ENCODE measurements around the gene LPCAT1. TPM values are rescaled to one million over a fixed set of nuclear protein-coding genes. Genes with fewer than 3 reads are reported as not detected.
"Not testable (repeated sequence)": the region's sequence is repeated elsewhere in the genome, so short reads cannot be mapped to it uniquely, and the experiment has no call there.

LPCAT1 gene, protein sequence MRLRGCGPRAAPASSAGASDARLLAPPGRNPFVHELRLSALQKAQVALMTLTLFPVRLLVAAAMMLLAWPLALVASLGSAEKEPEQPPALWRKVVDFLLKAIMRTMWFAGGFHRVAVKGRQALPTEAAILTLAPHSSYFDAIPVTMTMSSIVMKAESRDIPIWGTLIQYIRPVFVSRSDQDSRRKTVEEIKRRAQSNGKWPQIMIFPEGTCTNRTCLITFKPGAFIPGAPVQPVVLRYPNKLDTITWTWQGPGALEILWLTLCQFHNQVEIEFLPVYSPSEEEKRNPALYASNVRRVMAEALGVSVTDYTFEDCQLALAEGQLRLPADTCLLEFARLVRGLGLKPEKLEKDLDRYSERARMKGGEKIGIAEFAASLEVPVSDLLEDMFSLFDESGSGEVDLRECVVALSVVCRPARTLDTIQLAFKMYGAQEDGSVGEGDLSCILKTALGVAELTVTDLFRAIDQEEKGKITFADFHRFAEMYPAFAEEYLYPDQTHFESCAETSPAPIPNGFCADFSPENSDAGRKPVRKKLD
- 76.4 TPM for polyA plus RNA-seq

DNA sequence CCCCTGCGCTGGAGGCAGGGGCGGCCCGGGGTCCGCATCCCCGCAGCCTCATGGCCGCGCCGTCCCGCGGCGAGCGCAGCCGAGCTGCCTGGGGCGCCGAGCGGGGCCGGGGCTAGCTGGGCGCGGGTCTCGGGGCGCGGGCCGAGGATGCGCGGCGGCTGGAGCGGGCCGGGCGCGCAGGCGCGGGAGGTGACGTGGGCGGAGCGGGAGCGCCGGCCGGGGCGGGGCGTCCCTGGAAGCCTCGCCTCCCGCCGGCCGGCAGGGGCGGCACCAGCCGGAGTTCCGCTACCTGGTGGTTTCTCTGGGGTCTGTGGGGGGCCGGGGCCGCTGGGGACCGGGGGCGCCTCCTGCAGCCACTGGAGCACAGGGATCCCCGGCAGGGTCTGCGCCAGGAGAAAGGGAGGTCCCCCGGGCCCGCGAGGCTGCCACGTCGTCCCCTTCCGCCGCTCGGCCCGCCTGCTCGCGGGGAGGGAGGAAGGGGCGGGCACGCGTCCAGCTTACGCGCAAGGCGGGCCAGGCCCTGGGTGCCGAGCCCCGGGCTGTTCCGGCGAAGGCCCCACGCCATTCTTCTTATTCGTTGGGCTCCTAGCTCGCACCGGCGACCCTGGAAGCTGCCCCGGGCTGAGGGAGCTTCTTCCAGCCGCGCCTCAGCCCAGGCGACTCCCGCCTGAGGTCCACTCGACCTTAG lies at the start of gene LPCAT1:
Gene LPCAT1, minus strand, starts transcription at position 168 of the 688 bp plus-strand sequence. Its CDS starts 116 bp downstream, at position 52.
- Mint-ChIP-seq H3K27me3 (no peaks in the 10 kb centered on the region), H3K4me3 (peak within 1 kb of the TSS; percentile 88 to 97 (median 90)), H3K9me3 (no peaks in the 10 kb centered on the region), H3K4me1 (peaks cover 29 to 46% (median 41%) of the 10 kb centered on the region in 3 donors), H3K36me3 (peaks cover 5% of the 10 kb centered on the region), H3K27ac (peak within 1 kb of the TSS; percentile 84 to 97 (median 86))

DNA sequence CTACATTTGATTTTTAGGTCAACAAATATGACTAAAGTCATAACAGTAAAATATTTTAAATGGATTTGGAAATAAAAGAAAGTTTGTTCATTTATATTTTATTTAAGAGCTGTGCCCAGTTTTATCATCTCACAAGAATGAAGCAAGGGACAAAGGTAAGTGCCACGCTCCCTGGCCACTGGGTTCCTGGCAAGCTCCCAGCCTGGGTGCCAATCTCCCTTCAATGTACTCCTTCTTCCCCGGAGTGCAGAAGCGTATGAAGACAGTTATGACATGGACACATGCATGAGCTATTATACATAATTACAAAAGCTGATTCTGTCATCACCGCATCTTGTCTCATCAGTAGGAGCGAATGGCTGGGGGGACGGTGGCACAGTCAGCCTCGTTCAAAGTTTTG lies 48.1 kb upstream of the LPCAT1 start:
- peak overlapping the region in 1 of 3 donors; percentile 52 for H3K27ac Mint-ChIP-seq
- H3K9me3 Mint-ChIP-seq, H3K4me3 Mint-ChIP-seq, H3K27me3 Mint-ChIP-seq, H3K36me3 Mint-ChIP-seq, H3K4me1 Mint-ChIP-seq: not testable (repeated sequence)

DNA sequence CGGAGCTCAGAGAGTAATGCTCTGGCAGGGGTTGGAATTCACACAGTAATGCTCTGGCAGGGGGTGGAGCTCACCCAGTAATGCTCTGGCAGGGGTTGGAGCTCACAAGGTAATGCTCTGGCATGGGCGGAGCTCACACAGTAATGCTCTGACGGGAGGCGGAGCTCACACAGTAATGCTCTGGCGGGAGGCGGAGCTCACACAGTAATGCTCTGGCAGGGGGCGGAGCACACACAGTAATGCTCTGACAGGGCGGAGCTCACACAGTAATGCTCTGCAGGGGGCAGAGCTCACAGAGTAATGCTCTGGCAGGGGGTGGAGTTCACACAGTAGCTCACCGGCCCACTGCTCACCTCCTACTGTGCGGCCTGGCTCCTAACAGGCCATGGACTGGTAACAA lies 47.2 kb upstream of the LPCAT1 start:
- Mint-ChIP-seq H3K27me3 (no peaks in the 10 kb centered on the region), H3K9me3 (no peaks in the 10 kb centered on the region), H3K4me3 (no peak overlapping the region), H3K4me1 (no peaks in the 10 kb centered on the region), H3K36me3 (peaks cover 7% of the 10 kb centered on the region), H3K27ac (peak overlapping the region in 1 of 3 donors; percentile 53)

DNA sequence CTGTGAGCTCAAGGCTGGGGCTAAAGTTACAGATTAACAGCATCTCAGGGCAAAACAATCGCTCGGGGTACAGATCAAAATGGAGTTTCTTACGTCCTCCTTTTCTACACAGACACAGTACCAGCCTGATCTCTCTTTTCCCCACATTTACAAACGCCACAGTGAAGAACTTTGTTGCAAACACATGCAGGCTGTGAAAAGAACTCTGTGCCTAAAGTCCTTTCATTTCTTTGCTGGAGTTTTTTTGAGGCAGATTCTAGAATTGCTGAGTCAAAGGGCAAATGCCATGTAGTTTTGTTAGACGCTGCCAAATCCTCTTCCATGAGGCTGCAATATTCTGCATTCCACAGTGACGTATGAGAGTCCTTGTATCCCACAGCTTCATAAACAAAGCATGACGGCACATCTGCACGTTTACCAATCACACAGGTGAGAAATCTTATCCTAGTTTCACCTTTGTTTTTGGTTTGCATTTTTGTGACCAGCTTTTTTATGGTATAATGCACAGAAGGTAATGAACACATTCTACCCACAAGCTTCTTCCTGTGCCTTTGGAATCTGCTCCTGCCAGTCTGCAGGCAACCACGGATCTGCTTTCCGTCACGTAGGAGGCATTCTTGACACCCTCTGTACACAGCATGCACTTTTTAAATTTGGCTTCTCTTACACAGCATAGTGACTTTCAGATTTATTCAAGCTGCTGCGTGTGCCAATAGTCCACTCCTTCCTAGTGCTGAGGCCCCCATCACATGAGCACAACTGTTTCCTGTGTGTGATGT lies 44.6 kb upstream of the LPCAT1 start:
- Mint-ChIP-seq H3K27ac (no peak overlapping the region), H3K27me3 (no peaks in the 10 kb centered on the region), H3K36me3 (peaks cover 7% of the 10 kb centered on the region)

DNA sequence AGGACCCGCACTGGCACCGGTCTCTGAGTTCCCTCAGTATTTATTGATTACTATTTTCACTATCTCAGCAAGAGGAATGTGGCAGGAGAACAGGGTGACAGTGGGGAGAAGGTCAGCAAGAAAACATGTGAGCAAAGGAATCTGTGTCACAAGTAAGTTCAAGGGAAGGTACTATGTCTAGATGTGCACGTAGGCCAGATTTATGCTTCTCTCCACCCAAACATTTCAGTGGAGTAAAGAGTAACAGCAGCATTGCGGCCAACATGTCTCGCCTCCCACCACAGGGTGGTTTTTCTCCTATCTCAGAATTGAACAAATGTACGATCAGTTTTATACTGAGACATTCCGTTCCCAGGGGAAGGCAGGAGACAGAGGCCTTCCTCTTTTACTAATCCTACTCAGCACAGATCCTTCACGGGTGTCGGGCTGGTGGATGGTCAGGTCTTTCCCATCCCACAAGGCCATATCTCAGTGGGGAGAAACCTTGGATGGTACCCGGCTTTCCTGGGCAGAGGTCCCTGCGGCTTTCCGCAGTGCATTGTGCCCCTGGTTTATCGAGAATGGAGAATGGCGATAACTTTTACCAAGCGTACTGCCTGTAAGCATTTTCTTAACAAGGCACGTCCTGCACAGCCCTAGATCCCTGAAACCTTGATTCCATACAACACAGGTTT lies 43.9 kb upstream of the LPCAT1 start:
- not testable (repeated sequence) for H3K4me1 Mint-ChIP-seq, H3K36me3 Mint-ChIP-seq, H3K4me3 Mint-ChIP-seq, H3K27ac Mint-ChIP-seq, H3K9me3 Mint-ChIP-seq, H3K27me3 Mint-ChIP-seq

More for the DNA sequence above, 44.6 kb upstream of the LPCAT1 start:
- no peaks in the 10 kb centered on the region for H3K9me3 Mint-ChIP-seq
- no peaks in the 10 kb centered on the region for H3K4me1 Mint-ChIP-seq
- no peak overlapping the region for H3K4me3 Mint-ChIP-seq

DNA sequence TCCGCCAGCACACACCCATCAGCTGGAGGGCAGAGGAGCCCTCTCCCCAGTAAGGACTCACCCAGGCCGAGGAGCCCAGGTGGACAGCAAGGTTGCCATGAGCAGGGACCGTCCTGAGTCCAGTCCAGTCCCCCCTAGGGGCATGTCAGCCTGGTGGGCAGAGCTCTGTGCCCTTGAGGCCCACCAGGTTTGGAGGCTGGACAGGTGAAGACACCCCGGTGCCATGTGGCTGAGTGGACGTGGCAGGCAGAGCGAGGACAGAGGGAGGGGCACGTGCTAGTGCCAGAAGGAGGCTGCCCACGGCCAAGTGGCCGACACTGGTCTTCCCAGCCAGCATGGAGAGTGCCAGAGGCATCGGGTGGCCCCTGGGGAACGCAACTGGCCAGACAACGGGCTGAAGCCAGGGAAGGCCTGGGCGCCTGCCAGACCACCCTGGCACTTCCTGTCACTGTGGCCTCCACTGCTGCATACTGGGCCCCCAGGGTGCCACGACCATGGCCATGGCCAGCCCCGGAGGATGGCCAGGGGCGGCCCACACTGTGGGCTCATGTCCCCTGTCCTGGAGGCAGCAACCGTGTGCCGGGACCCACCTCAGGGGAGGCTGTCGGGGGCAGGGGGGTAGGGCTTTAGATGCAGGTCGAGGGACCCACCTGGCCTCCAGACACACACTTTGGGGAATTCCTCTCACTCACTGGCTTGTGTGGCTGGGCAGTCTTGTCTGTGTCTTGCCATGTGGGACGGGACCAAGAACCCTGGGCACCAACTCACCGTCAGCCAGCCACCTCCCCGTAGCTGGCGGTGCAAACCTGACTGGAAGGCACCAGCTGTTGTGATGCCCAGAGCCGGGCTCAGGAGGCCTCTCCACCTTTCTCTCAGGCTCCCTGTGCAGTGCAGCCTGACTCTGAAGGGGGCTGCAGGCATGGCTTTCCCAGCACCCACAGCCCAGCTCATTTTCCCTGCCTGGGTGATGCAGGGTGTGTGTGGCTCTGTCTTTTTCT lies 42.3 kb upstream of the LPCAT1 start:
- no peak overlapping the region for H3K4me3 Mint-ChIP-seq
- no peak overlapping the region for H3K27ac Mint-ChIP-seq
- peaks cover 5% of the 10 kb centered on the region for H3K36me3 Mint-ChIP-seq
- no peaks in the 10 kb centered on the region for H3K4me1 Mint-ChIP-seq
- H3K9me3 Mint-ChIP-seq = peaks cover 0 to 4% (median 2%) of the 10 kb centered on the region in 3 donors
- no peaks in the 10 kb centered on the region for H3K27me3 Mint-ChIP-seq

DNA sequence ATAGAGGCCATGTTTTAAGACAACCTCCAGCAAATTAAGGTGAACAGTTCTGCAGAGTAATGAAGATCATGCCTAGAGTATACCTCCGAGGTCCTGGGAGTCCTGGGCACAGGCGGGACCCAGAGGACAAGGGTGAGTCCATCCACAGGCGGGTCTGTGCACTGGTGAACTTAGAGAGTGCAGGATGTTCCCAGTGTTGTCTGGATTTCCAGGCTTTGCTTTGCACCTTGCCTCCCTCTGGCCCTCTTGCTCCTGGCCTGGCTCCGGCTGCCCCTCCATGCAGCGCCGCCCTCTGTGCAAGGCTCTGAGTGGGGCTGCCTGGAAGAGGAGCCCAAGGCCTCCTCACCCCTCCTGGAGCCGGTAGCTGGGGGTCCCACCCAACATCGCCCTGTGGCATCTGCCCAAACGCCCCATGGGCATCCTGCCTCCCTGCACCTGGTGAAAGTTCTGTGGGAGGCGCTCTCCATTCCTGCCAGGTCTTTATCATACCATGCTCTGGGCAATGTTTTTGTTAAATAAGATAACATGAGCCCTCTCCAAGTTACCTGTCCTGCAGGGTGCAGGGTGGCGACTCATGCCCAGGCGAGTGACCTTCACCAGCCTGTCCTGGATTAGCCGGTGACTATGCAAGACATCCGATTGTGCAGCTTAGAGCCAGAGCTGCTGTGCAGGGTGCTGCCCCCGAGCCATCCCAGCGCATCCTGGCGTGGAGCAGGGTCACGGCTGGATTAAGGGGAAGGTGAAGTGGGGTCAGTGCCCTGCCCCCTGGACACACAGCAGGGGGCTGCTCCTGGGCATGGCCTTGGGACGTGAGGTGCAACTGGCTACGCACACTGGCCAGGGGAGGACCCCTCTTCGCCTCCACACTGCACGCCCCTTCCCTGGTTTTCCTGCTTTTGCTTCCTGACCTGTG lies 41.3 kb upstream of the LPCAT1 start:
- Mint-ChIP-seq H3K27ac (no peak overlapping the region), H3K4me3 (no peak overlapping the region), H3K27me3 (no peaks in the 10 kb centered on the region), H3K4me1 (no peaks in the 10 kb centered on the region), H3K9me3 (peaks cover 2 to 4% (median 2%) of the 10 kb centered on the region in 3 donors), H3K36me3 (no peaks in the 10 kb centered on the region)

DNA sequence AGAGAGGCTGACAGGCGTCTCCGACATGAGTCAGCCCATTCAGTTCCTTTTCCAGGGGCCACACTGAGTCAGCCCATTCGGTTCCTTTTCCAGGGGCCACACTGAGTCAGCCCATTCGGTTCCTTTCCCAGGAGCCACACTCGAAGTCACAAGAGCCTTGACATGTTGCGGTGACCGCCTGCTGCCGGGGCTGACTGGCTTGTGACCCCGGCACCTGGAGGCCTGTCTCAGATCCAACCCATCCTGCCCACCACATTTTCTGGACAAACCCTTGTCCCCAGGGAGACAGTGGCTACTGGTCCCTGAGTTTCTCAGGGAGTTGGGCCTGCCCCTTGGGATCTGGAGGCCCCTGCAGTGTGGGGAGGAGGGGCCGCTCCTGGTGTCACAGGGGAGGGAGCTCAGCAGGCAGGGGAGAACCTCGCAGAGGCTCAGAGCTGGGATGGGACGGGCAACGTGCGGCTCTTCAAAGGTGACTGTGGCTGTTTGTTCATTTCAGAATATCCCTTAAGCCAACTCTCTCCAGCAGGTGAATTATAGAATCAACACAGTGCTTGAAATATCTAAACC lies 40.5 kb upstream of the LPCAT1 start:
- H3K27ac Mint-ChIP-seq = no peak overlapping the region
- no peaks in the 10 kb centered on the region for H3K27me3 Mint-ChIP-seq
- no peaks in the 10 kb centered on the region for H3K4me1 Mint-ChIP-seq
- H3K4me3 Mint-ChIP-seq = no peak overlapping the region
- H3K36me3 Mint-ChIP-seq = no peaks in the 10 kb centered on the region
- peaks cover 2 to 5% (median 4%) of the 10 kb centered on the region in 3 donors for H3K9me3 Mint-ChIP-seq

DNA sequence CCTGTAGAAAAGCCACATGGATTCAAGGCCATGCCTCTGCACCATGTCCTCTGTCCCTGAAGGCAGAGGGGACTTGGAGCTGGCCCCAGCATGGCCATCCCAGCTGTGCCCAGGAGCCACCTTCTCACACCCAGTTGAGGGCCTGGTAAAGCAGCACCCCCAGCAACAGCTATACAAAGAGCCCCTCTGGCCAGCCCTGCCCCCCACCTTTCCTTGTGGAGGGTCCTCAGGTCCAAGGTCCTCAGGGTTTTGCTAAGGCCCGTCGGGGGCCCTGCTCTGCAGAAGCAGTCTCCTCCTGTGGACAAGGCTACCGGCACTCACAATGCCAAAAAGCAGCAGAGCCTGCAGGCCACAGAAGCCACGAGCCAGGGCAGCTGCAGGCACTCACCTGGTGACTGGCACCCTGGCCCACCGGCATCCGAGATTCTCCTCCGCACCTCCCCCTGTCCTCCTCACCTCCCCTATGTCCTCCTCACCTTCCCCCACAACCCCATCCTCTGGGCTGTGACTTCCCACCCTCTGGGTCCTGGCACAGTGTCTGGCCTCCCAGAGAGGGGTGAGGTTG lies 39.9 kb upstream of the LPCAT1 start:
- peaks cover 2 to 5% (median 4%) of the 10 kb centered on the region in 3 donors for H3K9me3 Mint-ChIP-seq
- no peak overlapping the region for H3K27ac Mint-ChIP-seq
- no peaks in the 10 kb centered on the region for H3K36me3 Mint-ChIP-seq
- no peaks in the 10 kb centered on the region for H3K4me1 Mint-ChIP-seq
- H3K27me3 Mint-ChIP-seq = no peaks in the 10 kb centered on the region
- H3K4me3 Mint-ChIP-seq = no peak overlapping the region

DNA sequence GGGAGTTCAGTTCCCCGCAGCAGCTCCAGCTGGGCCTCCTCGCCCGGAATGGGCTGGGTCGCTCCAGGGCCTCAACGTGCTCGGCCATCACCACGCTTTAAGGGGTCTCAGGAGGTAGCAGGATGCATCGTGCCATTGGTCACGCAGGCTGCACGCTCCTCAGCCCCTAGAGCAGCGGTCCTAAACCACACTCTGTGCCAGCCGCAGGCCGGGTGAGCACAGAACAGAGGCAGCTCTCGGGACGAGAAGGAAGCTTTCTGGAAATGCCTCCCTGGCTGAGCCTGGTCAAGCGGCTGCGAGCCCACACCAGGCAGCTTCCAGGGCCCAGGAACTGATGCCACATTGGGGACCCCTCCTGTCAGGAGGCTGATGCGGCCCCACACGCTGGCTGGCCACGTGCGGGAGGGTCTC lies 39.3 kb upstream of the LPCAT1 start:
- Mint-ChIP-seq H3K4me1 (no peaks in the 10 kb centered on the region), H3K27me3 (no peaks in the 10 kb centered on the region), H3K36me3 (no peaks in the 10 kb centered on the region), H3K27ac (no peak overlapping the region), H3K4me3 (no peak overlapping the region), H3K9me3 (peaks cover 2 to 5% (median 4%) of the 10 kb centered on the region in 3 donors)

DNA sequence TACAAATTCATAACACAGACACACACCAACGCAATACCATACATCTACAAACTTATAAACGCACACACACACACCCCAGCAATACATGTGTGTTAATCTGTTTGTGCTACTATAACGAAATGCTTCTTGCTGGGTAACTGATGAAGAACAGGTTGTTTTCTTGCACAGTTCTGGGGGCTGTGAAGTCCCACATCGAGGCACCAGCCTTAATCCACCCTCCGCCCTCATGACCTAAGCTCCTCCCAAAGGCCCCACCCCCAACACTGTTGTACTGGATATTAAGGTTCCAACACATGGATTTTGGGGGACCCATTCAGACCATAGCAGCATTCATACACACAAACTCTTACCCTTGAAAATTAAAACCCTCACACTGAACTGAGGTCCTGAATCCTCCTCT lies 38.8 kb upstream of the LPCAT1 start:
- Mint-ChIP-seq H3K9me3 (peaks cover 2 to 5% (median 4%) of the 10 kb centered on the region in 3 donors), H3K4me3 (no peak overlapping the region), H3K27ac (no peak overlapping the region), H3K27me3 (no peaks in the 10 kb centered on the region), H3K36me3 (no peaks in the 10 kb centered on the region), H3K4me1 (no peaks in the 10 kb centered on the region)

DNA sequence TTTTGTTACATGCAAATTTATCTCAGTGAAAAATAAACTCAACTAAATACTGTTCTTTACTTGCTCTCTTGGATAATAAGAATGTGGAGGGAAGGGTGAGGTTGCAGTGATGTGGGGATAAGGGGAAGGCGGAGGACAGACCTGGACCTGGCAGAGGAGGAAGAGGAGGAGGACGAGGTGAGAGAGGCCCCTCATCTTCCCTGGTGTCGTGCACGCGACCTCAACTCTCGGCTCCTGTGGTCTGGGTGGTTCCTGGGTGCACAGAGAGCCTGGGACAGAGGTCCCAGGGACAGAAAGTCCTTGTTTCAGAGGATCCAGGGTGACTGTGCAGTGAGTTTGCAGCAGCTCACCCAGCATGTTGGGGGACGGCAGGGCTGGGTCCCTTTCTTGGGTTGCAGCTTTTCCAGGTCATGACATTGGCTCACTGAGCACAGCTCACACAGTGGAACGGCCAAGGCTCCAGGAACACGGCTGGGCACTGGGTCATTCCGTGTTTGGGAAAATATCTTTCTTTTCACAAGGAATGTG lies 37.7 kb upstream of the LPCAT1 start:
- Mint-ChIP-seq H3K4me3 (no peak overlapping the region), H3K36me3 (no peaks in the 10 kb centered on the region), H3K27me3 (no peaks in the 10 kb centered on the region), H3K9me3 (peaks cover 2 to 5% (median 4%) of the 10 kb centered on the region in 3 donors), H3K4me1 (no peaks in the 10 kb centered on the region), H3K27ac (no peak overlapping the region)

All from IgD-negative memory B cell (primary cell).